H1 (cell line): ENCODE results near the gene HMGCS2. TPM values are rescaled to one million over a fixed set of nuclear protein-coding genes. Genes with fewer than 3 reads are reported as not detected.

ENCODE experiments used
- CTCF ChIA-PET: fragments of 300-600 bp; sonication (Branson Sonifier 250); formaldehyde crosslinking; loops from one replicate; lab custom pipeline; 2021; ENCODE audit not compliant: partially characterized antibody; lab: Charles Lee
- POLR2A ChIA-PET: fragments of 300-600 bp; sonication (Branson Sonifier 250); formaldehyde crosslinking; loops from one replicate; lab custom pipeline; 2021; ENCODE audit warnings: inconsistent platforms; ENCODE audit not compliant: partially characterized antibody; lab: Charles Lee
- DNase-seq, 2 experiments: peaks; one replicate each; pipeline versions ENCODE4 v3.0.0 to v3.0.0-alpha.2; 2010 to 2022; ENCODE audit warnings: low spot score in 2 of 2, low read depth in 1 of 2, mixed read lengths in 1 of 2
- FAIRE-seq: peaks from 2 replicates; lab custom pipeline; 2011; peaks lifted over from hg19 to GRCh38; lab: Jason Lieb, UNC
- H2AFZ ChIP-seq: 2 replicates; pipeline ENCODE4 v1.8.1; 2012; ENCODE audit warnings: low read length, inconsistent platforms
- H2AK5ac ChIP-seq: 2 replicates; pipeline ENCODE4 v1.6.1; 2013; ENCODE audit warnings: low read depth, low read length
- H2BK120ac ChIP-seq: replicated peaks from 2 replicates; pipeline ENCODE3; 2013; ENCODE audit warnings: low read depth, low read length, inconsistent platforms
- H2BK12ac ChIP-seq: 2 replicates; pipeline ENCODE4 v1.6.1; 2013; ENCODE audit warnings: low read depth, low read length
- H2BK15ac ChIP-seq: 2 replicates; pipeline ENCODE4 v1.6.1; 2013; ENCODE audit warnings: low read length
- H2BK20ac ChIP-seq: 2 replicates; pipeline ENCODE4 v1.6.1; 2013; ENCODE audit warnings: low read length
- H2BK5ac ChIP-seq: 2 replicates; pipeline ENCODE4 v1.6.1; 2013; ENCODE audit warnings: low read depth, low read length
- H3K14ac ChIP-seq: 2 replicates; pipeline ENCODE4 v1.6.1; 2013; ENCODE audit warnings: inconsistent platforms; ENCODE audit not compliant: insufficient read length
- H3K18ac ChIP-seq: 2 replicates; pipeline ENCODE4 v1.6.1; 2013; ENCODE audit warnings: low read length; ENCODE audit errors: extremely low read depth
- H3K23ac ChIP-seq: 2 replicates; pipeline ENCODE4 v1.6.1; 2013; ENCODE audit warnings: inconsistent platforms; ENCODE audit not compliant: insufficient read length
- H3K23me2 ChIP-seq: 2 replicates; pipeline ENCODE4 v1.6.1; 2013; ENCODE audit warnings: low read depth, low read length
- H3K27ac ChIP-seq: 2 replicates; pipeline ENCODE4 v1.6.1; 2011; ENCODE audit warnings: low read depth, low read length, inconsistent platforms
- H3K27me3 ChIP-seq, 4 experiments: replicated peaks in 1 of 4; 1 replicate in 1 of 4; 2 replicates in 3 of 4; pipeline versions ENCODE4 v1.6.1 to v1.8.1; 2011 to 2013; ENCODE audit warnings: low read length in 3 of 4, mild to moderate bottlenecking in 3 of 4, inconsistent platforms in 2 of 4, mixed read lengths in 2 of 4, moderate library complexity in 1 of 4; ENCODE audit not compliant: control insufficient read depth in 3 of 4, insufficient read depth in 3 of 4; ENCODE audit errors: extremely low read depth in 1 of 4
- H3K36me3 ChIP-seq, 4 experiments: 2 replicates each; pipeline versions ENCODE4 v1.6.1 to v1.8.1; 2011 to 2013; ENCODE audit warnings: mild to moderate bottlenecking in 4 of 4, low read length in 3 of 4, moderate library complexity in 2 of 4, control low read depth in 1 of 4, inconsistent platforms in 1 of 4; ENCODE audit not compliant: insufficient read depth in 4 of 4, control insufficient read depth in 2 of 4
- H3K4ac ChIP-seq: replicated peaks from 2 replicates; pipeline ENCODE3; 2013; ENCODE audit warnings: low read length, low read depth, mixed read lengths, inconsistent platforms; ENCODE audit not compliant: insufficient read length
- H3K4me1 ChIP-seq, 4 experiments: replicated peaks in 1 of 4; 1 replicate in 1 of 4; 2 replicates in 3 of 4; pipeline versions ENCODE4 v1.6.1 to v1.8.1; 2011 to 2013; ENCODE audit warnings: low read length in 3 of 4, inconsistent platforms in 2 of 4, mixed read lengths in 1 of 4; ENCODE audit not compliant: insufficient read depth in 4 of 4, control insufficient read depth in 3 of 4
- H3K4me2 ChIP-seq, 2 experiments: 2 replicates each; pipeline versions ENCODE4 v1.6.1 to v1.8.1; 2011 to 2013; ENCODE audit warnings: low read depth in 2 of 2, low read length in 2 of 2, control low read depth in 1 of 2, inconsistent platforms in 1 of 2, mild to moderate bottlenecking in 1 of 2; ENCODE audit not compliant: insufficient read depth in 1 of 2
- H3K4me3 ChIP-seq, 4 experiments: fragments of 200-600, 300-600 bp in 1 of 4; sonication (generic), shearing (Covaris generic), sonication (Bioruptor Twin) in 1 of 4; 2 replicates each; pipeline versions ENCODE4 v1.5.1 to v1.8.1; 2011 to 2016; ENCODE audit warnings: low read length in 4 of 4, low read depth in 3 of 4, control low read depth in 2 of 4, inconsistent platforms in 2 of 4, mild to moderate bottlenecking in 2 of 4, mixed read lengths in 1 of 4, moderate library complexity in 1 of 4; ENCODE audit not compliant: insufficient read depth in 2 of 4; ENCODE audit errors: extremely low read depth in 1 of 4
- H3K56ac ChIP-seq: replicated peaks from 2 replicates; pipeline ENCODE3; 2013; ENCODE audit warnings: low read depth, mild to moderate bottlenecking, mixed read lengths, low read length, inconsistent platforms; ENCODE audit not compliant: insufficient read length
- H3K79me1 ChIP-seq: 2 replicates; pipeline ENCODE4 v1.6.1; 2013; ENCODE audit warnings: low read depth, low read length, control low read depth
- H3K79me2 ChIP-seq, 2 experiments: 2 replicates each; pipeline versions ENCODE4 v1.6.1 to v1.8.1; 2012 to 2013; ENCODE audit warnings: low read length in 2 of 2, mild to moderate bottlenecking in 2 of 2, inconsistent platforms in 1 of 2; ENCODE audit not compliant: insufficient read depth in 2 of 2, control insufficient read depth in 1 of 2
- H3K9ac ChIP-seq, 4 experiments: replicated peaks in 1 of 4; 1 replicate in 1 of 4; 2 replicates in 3 of 4; pipeline versions ENCODE4 v1.6.1 to v1.8.1; 2011 to 2013; ENCODE audit warnings: low read depth in 3 of 4, low read length in 3 of 4, control low read depth in 2 of 4, mild to moderate bottlenecking in 2 of 4, moderate library complexity in 2 of 4, inconsistent platforms in 1 of 4; ENCODE audit errors: extremely low read depth in 1 of 4
- H3K9me3 ChIP-seq, 2 experiments: 2 replicates each; pipeline versions ENCODE4 v1.6.1 to v1.8.1; 2012 to 2013; ENCODE audit warnings: mild to moderate bottlenecking in 2 of 2, moderate library complexity in 2 of 2, control low read depth in 1 of 2, inconsistent platforms in 1 of 2, low read depth in 1 of 2, low read length in 1 of 2, mixed read lengths in 1 of 2; ENCODE audit not compliant: insufficient read depth in 2 of 2
- H4K20me1 ChIP-seq, 2 experiments: replicated peaks in 1 of 2; 2 replicates each; pipeline versions ENCODE3 to v1.8.1; 2011 to 2013; ENCODE audit warnings: inconsistent platforms in 2 of 2, low read length in 2 of 2, mild to moderate bottlenecking in 1 of 2; ENCODE audit not compliant: insufficient read depth in 2 of 2, control insufficient read depth in 1 of 2
- H4K5ac ChIP-seq: 2 replicates; pipeline ENCODE4 v1.6.1; 2013; ENCODE audit warnings: low read length, low read depth, mixed read lengths, inconsistent platforms; ENCODE audit not compliant: insufficient read length
- H4K8ac ChIP-seq: 2 replicates; pipeline ENCODE4 v1.8.0; 2013; ENCODE audit warnings: mild to moderate bottlenecking, moderate library complexity, low read length, inconsistent platforms; ENCODE audit not compliant: insufficient read depth; ENCODE audit errors: extremely low read depth
- H4K91ac ChIP-seq: replicated peaks from 2 replicates; pipeline ENCODE3; 2013; ENCODE audit warnings: low read length, mixed read lengths, inconsistent platforms; ENCODE audit not compliant: insufficient read length
- BCL11A ChIP-seq, 2 experiments: IDR thresholded peaks; one replicate each; pipeline ENCODE4 v1.6.1; 2011; ENCODE audit warnings: low read depth in 2 of 2, low read length in 2 of 2, mild to moderate bottlenecking in 2 of 2
- CREB1 ChIP-seq: IDR thresholded peaks from 2 replicates; pipeline ENCODE4 v1.6.1; 2012; ENCODE audit warnings: inconsistent platforms
- GTF2F1 ChIP-seq: IDR thresholded peaks from 2 replicates; pipeline ENCODE4 v1.6.1; 2012; ENCODE audit warnings: low read depth, low read length, improper control_type of control experiment, borderline replicate concordance
- MAFK ChIP-seq: IDR thresholded peaks from 2 replicates; pipeline ENCODE4 v1.6.1; 2012; ENCODE audit warnings: low read depth, mild to moderate bottlenecking, improper control_type of control experiment, low read length
- POLR2A ChIP-seq, 2 experiments: IDR thresholded peaks; 1 replicate in 1 of 2; 2 replicates in 1 of 2; pipeline ENCODE4 v1.6.1; 2011; ENCODE audit warnings: low read depth in 2 of 2, low read length in 2 of 2, mild to moderate bottlenecking in 2 of 2; ENCODE audit errors: control extremely low read depth in 1 of 2
- POU5F1 ChIP-seq: IDR thresholded peaks from 2 replicates; pipeline ENCODE4 v1.6.1; 2011; ENCODE audit warnings: low read depth, mild to moderate bottlenecking, low read length, moderate library complexity
- RAD21 ChIP-seq, 2 experiments: IDR thresholded peaks in 1 of 2; conservative IDR thresholded peaks in 1 of 2; 2 replicates each; pipeline ENCODE4 v1.6.1; 2011; ENCODE audit warnings: low read depth in 2 of 2, low read length in 2 of 2, improper control_type of control experiment in 1 of 2, inconsistent platforms in 1 of 2, mild to moderate bottlenecking in 1 of 2, moderate library complexity in 1 of 2
- SIN3A ChIP-seq, 2 experiments: IDR thresholded peaks in 1 of 2; conservative IDR thresholded peaks in 1 of 2; 2 replicates each; pipeline ENCODE4 v1.6.1; 2011 to 2012; ENCODE audit warnings: low read length in 2 of 2, improper control_type of control experiment in 1 of 2, low read depth in 1 of 2, mild to moderate bottlenecking in 1 of 2
- SIRT6 ChIP-seq: IDR thresholded peaks from one replicate; pipeline ENCODE4 v1.7.1; 2012; ENCODE audit warnings: low read length, inconsistent platforms
- SP1 ChIP-seq: IDR thresholded peaks from 2 replicates; pipeline ENCODE4 v1.6.1; 2011; ENCODE audit warnings: low read depth, low read length
- SP4 ChIP-seq: IDR thresholded peaks from 2 replicates; pipeline ENCODE4 v1.6.1; 2012; ENCODE audit warnings: low read length, inconsistent platforms
- SUZ12 ChIP-seq: fragments of 200-600 bp; sonication (generic); IDR thresholded peaks from 2 replicates; pipeline ENCODE4 v1.6.1; 2012; ENCODE audit warnings: mild to moderate bottlenecking, inconsistent platforms, low read length, moderate library complexity, mixed read lengths
- YY1 ChIP-seq: IDR thresholded peaks from 2 replicates; pipeline ENCODE4 v1.6.1; 2011; ENCODE audit warnings: low read depth, mild to moderate bottlenecking, low read length
- WGBS, 2 experiments: shearing (Covaris generic) in 1 of 2; methylation state at CpG; one replicate each; pipeline versions ENCODE4 v1.1.6 to v1.1.7; 2013 to 2015; ENCODE audit warnings: low lambda C conversion rate in 2 of 2, mixed read lengths in 2 of 2, inconsistent platforms in 1 of 2, low coverage in 1 of 2, missing lambda C conversion rate in 1 of 2; ENCODE audit not compliant: insufficient replicate concordance in 2 of 2, insufficient coverage in 1 of 2, insufficient read length in 1 of 2; ENCODE audit errors: extremely low coverage in 1 of 2, missing lambda C conversion rate in 1 of 2; 5-methylcytosine and 5-hydroxymethylcytosine counted together
- polyA plus RNA-seq, 7 experiments: library from polyadenylated mRNA; depleted of rRNA in 3 of 7; stranded (reverse) in 5 of 7; unstranded in 2 of 7; fragments of >200 nt in 5 of 7; fragments of 200-250 nt in 2 of 7; gene quantifications; 1 replicate in 5 of 7; 2 replicates in 1 of 7; 4 replicates in 1 of 7; pipeline versions ENCODE4 v1.2.1 to v1.2.3, GENCODE V29; 2011 to 2013; ENCODE audit warnings: missing spikeins in 2 of 7, mixed read lengths in 2 of 7
- total RNA-seq: library from RNA; stranded (reverse); fragmentation: NEBNext Ultra II Directional; extraction: Animal tissue kit (Norgen Biotek cat#: 25700); gene quantifications from 2 replicates; pipeline ENCODE4 v1.2.1, GENCODE V29; 2021

The HMGCS2 gene
- total and polyA plus RNA-seq, 2 of the 8 experiments (the other 6 are each of a cell fraction or from before 2014, with no cell fraction given) = not detected

GRCh38 chr1:119797606-119798005, 28.9 kb upstream of the HMGCS2 start:
- Histone ChIP-seq H2BK12ac (no peak overlapping the region), H3K79me1 (no peaks in the 10 kb centered on the region), H2AFZ (no peak overlapping the region), H4K5ac (no peak overlapping the region), H3K14ac (no peak overlapping the region), H2BK15ac (no peak overlapping the region), H3K9ac (no peak overlapping the region), H3K27ac (no peak overlapping the region), H3K23ac (no peak overlapping the region), H3K4me1 (no peaks in the 10 kb centered on the region), H3K9me3 (no peaks in the 10 kb centered on the region), H3K4ac (no peak overlapping the region), H2BK20ac (no peak overlapping the region), H4K91ac (no peak overlapping the region), H2BK5ac (no peak overlapping the region), H3K27me3 (no peaks in the 10 kb centered on the region; a peak in 1 of 7 replicates), H3K79me2 (no peaks in the 10 kb centered on the region), H3K4me2 (no peak overlapping the region), H3K23me2 (no peaks in the 10 kb centered on the region; the same call in 1 of the 2 replicates), H2AK5ac (no peak overlapping the region), H4K8ac (no peak overlapping the region), H3K4me3 (no peak overlapping the region), H2BK120ac (no peak overlapping the region), H3K36me3 (no peaks in the 10 kb centered on the region), H4K20me1 (no peaks in the 10 kb centered on the region), H3K56ac (no peak overlapping the region), H3K18ac (no peak overlapping the region)
- FAIRE-seq (no peak), DNase-seq (peak in 1 of 2 experiments; percentile 14)
- CTCF ChIA-PET = interaction anchor here (1.4 to 11.9 kb wide), 2 partner anchors 10 to 46 kb away, joined by 3 to 76 read pairs; partner anchors contain the start of gene REG4
- 92% methylated on average over 7 of the region's 7 CpGs; no CpG with 5 or more reads in 1 of the 2 experiments for WGBS, 2 experiments
- POLR2A ChIA-PET = interaction anchor here (2.1 to 2.4 kb wide), 2 partner anchors 54 to 86 kb away, joined by 4 to 7 read pairs; partner anchors contain the start of gene PHGDH
- TF ChIP-seq BCL11A (IDR thresholded peaks at IDR 0.05; ENCODE audit: low read depth in 2 of 2, low read length in 2 of 2) = no peak
- no peak for TF ChIP-seq POU5F1
- TF ChIP-seq SUZ12 = no peak
- TF ChIP-seq SIRT6 = no peak
- TF ChIP-seq YY1 = no peak
- TF ChIP-seq SIN3A (conservative IDR thresholded peaks at IDR 0.05 in 1 of 2, IDR thresholded peaks at IDR 0.05 in 1 of 2; ENCODE audit: low read depth in 1 of 2, low read length in 2 of 2) = no peak
- TF ChIP-seq POLR2A (IDR thresholded peaks at IDR 0.05; ENCODE audit: control extremely low read depth in 1 of 2, low read depth in 2 of 2, low read length in 2 of 2) = no peak
- no peak for TF ChIP-seq GTF2F1
- no peak for TF ChIP-seq SP1
- TF ChIP-seq MAFK = no peak
- no peak for TF ChIP-seq SP4
- no peak for TF ChIP-seq RAD21 (IDR thresholded peaks at IDR 0.05 in 1 of 2, conservative IDR thresholded peaks at IDR 0.05 in 1 of 2; ENCODE audit: low read depth in 2 of 2, low read length in 2 of 2)
- TF ChIP-seq CREB1 = no peak
